ENCODE data around the gene LPAR3.
A peak's percentile ranks its signal among the peaks of the same experiment; 100 is the strongest.

LPAR3 gene

DNA sequence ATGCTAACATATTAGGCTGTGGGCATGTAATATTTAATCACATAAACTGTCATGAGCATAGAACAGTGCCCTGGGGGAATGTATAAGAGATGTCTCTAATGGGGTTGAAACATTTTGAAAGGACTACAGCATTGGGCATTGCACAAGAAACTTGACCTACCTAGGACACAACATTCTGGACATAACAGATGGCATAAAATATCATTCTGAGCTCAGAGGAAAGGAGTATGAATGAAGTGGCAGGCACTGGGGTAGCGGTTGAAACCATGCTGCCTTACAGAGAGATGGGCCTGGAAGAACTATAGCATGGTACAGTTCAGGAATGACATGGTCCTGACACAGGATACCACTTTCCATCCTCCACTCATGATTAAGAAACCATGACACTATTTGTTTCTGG is 69.0 kb downstream of the LPAR3 start:
- no peak for DNase-seq

DNA sequence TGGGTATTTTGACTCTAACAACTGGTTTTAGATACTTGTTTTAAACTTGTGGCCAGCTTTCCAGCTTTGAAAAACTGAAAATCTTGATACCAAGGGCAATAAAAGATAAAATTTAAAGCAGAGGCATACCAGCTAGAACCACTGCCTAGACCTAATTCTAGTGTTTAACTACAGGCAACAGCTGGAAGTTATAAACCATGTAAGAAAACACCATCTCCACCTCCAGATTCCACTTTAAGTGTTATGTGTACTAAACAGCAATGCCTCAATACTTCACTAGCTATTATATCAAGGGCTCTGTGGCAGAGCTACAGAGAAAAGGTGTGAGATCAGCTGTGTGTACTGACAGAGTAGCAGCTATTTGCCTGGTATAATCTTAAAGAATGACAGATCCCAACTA is 69.5 kb downstream of the LPAR3 start:
- no peak for DNase-seq

DNA sequence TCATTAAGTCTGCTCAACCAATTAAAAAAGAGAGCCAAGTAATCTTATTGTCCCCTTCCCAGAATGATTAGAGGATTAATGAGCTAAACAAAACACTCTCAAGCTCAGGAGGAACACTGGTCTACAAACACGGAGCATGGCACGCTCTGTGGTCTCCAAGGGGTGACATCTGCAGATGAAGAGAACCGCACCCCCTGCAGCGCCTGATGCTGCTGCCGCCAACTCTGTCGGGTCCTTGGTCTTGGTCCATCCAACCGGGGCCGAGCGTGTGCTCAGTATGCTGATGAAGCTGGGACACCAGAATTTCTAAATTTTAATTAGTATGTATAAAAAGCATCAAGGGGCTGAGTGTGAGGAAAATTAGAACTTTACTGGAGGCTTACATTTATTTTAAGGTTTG is 82.7 kb downstream of the LPAR3 start:
- no peak for DNase-seq

DNA sequence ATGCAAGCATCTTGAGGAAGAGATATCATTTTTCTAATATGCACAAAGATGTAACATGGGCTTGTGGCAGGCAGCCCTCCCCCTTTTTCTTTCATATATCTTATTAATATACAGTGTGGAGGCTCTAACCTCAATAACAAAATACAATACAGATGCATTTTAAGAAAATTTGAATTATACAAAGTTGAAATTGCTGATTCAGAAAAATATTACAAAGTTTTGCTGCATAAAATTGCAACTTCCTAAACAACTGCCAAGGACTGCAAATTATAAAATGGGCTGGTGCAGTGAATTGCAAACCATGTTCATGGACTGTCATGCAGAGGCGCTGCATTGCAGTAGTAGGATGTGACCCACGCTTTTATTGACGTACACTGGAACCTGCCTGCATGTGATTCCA is 84.0 kb downstream of the LPAR3 start:
- no peak for DNase-seq

DNA sequence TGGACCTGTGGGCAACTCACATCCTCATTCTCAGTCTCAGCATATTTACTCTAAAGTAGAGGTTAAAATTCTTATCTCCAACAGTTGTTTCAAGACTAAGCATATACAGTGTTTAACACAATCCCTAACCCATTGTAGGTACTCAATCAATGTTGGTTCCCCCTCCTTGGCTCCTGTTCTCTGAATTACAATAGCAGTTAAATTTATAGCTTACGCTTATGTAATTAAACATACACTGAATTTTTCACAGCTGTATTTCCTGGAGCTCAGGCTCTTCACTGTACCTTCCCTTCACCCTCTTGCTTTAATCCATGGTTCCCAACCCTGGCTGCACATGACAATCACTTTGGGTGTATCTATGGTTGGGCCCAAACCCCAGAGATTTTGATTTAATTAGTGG is 89.4 kb downstream of the LPAR3 start:
- DNase-seq, result no peak

DNA sequence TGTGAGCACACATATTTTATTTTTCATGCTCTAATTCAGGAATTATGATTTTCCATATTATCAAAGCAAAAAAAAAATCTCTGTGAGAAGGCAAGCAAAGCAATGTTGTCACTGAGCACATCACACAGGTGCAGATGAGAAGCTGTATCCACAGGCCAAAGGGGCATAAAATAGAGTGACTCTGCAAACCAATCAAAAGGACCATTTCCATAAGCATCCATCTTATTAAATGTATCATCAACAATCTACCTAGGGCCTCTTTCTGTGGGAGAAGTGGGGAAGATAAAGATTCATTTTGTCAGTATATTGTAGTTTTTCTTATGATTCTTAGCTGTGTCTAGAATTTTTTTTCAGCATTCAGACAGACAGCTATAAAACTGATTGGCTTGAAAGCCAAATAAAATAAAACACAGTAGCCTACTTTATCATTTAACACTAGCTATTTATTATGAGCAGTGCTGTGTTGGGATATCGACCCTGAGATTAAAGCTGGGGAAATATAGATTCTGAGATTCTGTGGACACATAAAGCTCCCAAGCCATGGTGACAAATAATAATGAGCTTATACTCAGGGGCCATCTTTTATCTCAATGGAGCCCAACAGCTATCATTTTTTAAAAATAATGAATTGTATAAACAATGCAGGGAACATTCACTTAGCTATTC is 90.3 kb downstream of the LPAR3 start:
- DNase-seq, result no peak

DNA sequence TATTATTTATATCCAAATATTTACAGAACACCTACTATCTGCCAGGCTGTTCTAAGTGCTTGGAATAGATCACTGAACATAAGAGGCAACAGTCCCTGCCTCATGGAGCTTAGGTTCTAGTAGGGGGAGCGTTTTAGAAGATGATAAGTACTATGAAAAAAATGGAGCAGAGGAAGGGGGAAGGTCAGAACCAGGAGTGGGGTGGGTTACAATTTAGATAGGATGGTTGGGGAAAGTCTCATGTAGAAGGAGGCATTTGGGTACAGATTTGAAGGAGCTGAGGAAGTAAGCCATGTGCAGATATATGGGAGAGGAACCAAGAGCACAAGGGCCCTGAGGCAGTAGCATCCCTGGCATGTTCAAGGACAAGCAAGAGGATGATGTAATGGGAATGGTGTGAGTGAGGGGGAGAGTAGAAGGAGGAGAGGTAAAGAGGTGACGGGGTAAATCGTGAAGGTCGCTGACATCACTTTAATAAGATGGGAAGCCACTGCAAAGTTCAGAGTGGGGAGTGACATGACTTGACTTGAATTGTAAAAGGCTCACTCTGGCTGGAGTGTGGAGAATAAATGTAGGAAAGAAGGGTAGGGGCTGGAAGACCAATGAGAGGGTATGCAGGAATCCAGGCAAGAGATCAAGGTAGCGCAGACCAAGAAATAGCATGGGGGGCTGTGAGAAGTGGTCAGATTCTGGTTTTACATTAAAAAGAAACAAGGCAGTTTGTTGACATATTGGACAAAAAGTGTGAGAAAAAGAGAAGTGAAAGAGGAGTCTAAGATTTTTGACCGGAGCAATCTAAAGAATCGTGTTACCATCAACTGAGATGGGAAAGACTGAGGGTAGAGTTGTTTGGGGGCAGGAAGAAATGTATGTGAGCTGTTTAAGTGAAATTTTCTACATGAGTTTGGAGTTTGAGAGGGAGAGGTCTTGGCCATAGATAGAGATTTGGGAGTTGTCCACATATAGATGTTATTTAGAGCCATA is 92.6 kb downstream of the LPAR3 start:
- DNase-seq, result no peak

DNA sequence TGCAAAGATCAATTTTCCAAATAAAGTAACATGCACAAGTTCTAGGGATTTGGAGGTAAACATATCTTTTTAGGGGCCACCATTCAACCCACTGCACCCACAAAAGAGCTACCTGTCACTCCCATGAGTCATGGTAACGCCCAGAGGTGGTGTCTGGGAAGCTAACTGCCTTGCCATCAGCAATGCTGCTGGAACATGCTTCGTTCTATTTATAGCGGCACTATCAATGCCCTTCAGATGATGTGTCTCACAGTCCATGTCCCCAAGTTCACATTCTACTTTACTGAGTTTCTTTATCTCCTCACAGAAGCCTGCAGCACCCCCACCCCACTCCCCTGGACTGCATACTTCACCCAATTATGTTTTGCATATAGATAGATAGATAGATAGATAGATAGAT is 95.4 kb downstream of the LPAR3 start:
- no peak for DNase-seq

DNA sequence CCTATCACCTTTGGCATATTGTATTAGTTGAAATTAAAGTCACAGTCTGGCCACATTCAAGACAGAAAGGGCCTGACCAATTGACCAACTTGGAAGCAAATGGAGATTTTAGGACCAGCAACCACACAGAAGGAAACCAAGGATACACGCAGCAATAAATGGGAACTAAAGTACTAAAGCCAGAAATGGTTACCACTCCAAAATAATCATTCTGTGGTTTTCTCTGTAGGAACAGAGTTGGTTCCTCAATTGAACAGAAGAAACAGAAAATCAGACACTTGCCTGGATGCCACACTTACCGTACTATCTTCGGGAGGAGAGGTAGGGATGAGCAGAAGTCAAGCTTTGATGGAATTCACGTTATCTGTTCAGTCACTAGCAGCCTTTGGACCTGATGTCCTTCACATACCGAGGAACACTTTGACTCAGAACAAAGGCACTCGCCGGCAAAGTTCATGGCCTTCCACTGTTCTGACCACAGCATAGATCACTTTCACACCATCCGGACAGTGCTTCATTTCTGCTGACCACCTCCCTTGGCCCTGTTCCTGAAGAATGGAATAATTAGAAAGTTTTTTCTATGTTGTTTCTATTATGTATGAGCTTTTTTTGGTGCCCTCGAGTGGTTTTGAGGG is 96.9 kb downstream of the LPAR3 start:
- no peak for DNase-seq

DNA sequence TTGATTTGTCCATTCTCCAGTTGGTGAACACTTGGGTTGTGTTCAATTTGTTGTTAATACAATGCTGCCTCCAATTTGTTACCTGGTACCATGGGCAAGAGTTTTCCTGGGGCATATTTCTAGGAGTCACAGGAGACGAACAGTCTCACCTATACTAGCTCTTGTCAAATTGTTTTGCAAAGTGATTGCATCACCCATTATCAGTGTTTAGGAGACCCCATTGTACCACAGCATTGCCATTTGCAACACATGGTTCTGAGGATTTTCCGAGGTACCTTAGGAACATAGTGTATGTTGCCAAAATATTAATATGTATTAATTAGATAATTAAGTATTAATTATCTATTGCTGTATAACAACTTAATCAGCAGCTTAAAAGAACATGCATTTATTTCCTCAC is 97.8 kb downstream of the LPAR3 start:
- no peak for DNase-seq

DNA sequence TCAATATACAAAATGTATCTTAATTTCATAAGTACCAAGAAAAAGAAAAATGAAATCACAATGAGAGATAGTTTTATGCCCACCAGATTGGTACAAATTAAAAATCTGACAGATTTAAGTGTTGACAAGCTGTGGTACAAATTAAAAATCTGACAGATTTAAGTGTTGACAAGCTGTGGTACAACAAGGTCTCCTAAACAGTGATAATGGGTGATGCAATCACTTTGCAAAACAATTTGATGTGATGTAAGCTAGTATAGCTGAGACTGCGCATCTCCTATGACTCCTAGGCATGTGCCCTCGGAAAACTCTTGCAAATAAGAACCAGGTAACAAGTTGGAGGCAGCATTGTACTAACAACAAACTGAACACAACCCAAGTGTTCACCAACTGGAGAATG is 100.6 kb downstream of the LPAR3 start:
- no peak for DNase-seq

DNA sequence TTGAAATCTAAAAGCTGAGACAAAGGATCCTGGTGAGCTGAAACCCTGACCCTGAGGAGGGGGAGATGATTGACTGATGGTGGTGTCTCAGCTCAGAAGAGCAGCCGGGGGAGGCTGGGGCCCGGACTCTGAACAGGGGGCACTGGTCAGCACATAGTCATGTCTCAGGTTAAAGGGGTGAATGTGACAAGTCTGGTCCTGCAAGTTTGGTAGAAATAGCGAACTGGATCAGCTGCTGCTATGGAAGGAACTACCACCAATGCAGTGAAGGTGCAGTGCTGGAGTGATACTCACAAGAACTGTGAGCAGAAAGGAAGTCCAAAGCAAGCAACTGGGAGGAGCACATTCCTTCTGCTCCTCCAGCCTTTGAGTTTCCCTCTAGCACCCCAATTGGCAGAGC is 104.0 kb downstream of the LPAR3 start:
- DNase-seq, result no peak

DNA sequence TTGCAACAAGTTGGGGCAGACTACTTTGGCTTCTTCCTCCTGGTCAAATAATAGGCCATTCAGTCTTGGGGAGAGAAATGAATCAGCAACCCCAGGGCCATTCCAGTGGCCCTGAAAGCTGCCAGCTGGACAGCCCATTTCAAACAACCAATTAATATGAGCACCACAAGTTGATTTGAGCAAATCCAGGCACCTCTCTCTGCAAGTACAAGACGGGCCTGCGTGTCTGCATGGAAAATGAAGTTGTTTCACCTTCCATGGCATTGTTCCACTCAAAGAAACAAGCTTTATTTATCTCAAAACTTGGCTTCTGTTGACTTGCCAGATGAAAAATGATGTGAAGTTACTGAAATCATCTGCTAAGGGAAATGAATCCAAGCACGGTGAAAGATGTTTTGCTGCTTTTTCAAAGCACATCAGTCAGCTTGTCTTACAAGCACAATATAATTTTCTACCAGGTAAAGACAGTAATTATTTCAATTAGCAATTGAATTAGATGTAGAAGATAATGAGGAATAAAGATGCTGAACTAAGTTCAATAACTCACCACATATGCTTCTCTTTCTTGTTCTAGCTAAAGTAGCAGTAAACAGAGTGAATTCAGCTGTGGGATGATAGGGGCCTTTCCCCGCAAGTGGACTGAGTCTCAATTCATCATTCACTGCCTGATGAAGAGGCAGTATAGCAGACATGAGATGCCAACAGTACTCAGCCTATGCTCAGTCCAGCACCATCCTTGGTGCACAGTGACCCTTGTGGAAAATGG is 107.6 kb downstream of the LPAR3 start:
- no peak for DNase-seq

DNA sequence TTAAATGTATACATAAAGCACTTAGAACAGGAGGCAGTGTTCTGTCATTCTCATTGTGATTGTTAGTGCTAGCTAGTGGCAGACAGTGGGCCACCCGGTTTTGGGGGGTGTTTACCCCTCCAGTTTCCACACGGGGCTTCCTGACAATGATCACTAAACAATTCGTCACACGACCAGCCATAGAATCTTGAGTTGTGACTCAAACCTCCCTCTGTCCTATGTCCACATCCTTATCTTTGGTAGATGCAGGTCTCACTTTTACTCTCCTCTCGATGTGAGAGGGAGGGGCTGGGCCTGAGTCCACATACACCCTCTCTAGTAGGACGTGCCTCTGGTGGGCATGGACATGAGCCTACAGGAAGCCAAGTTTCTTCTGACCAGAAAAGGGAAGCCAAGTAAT is 110.1 kb downstream of the LPAR3 start:
- no peak for DNase-seq

DNA sequence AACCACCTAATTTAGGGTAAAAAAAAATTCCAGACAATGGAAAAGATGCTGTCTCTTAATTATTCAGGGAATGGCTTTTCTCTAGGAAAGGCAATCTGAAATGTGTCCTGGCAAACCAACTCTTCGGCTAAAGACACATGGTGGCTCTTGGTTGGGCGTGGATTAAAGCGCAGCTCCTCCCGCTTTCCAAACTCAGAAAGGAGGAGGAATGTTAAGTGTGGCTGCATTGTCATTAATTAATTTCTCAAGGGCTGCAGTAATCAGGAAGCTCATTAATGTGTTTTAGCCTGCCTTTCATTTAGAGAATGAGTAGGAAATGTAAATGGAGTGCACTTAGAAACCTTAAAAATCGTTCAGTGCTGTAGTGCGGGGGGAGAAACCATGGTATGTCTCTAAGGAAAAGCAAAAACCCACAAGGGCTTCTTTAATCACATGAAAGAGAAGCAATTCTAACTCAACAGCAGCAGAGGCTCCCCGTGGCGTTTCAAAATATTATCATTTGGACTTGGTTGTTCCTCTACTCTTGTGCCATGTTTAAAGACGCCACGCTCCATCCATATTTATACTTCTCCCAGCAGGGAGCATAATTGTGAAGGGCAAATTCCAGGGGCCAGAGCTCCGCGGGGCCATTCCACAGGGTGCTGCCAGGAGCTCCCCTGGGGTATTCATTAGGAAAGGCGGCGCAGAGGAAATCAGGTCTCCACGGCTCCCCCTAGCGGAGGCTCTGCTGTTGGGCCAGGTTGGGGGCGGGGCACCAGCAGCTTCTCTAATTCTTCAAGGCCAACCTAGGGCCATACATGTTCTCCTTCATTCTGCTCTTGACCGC is 110.8 kb downstream of the LPAR3 start:
- peak; percentile 31 to 51 (median 46) for DNase-seq

DNA sequence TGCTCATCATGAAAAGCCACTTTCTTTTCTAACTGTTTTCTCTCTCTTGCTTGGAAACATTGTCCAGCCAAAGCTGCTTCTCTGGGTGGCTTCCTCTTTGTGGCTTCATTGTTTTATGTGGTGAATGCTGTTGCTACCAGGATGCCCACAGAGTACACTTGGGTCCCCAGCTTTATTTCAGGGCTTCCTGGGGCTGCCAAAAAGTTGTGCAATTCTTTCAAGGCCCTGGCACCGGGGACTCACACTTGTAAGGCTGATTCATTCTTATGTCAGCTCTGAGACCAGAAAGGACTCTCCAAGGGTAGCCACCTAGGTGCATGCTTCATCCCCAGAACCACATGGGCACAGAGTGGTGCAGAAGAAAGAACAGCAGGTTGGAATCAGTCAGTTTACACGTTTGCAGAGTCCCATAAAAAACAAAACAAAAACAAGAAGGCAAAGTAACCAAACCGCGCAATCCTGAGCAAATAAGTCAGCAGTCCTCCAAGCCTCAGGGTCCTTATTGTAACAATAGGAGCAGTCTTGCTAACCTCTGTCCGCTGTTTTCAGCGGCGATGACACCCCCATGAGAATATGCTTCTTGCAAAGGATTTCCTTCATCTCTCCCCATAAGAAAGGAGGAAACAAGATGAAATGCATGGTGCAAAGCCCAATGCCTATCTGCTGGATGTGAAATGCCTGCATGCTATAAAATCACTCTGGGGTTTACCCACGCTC is 112.8 kb downstream of the LPAR3 start:
- no peak for DNase-seq

DNA sequence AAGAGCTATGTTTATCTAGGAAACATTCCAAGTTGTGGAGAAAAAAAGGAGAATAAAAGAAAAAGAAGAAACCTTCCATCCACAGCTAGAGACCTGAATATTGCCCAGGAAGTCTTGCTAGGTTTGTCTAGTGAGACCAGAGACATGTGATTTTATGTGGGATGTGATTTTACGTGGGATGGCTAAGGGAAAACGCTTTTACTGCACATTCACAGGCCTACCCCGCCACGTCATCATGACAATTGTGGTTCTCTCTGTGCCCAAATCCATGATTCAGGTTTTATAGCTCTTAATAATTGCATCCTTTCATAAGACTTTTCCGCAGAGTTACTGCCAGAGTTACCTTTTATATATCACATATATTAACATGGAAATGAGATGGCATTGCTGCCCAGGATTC is 116.4 kb downstream of the LPAR3 start:
- DNase-seq, result no peak

DNA sequence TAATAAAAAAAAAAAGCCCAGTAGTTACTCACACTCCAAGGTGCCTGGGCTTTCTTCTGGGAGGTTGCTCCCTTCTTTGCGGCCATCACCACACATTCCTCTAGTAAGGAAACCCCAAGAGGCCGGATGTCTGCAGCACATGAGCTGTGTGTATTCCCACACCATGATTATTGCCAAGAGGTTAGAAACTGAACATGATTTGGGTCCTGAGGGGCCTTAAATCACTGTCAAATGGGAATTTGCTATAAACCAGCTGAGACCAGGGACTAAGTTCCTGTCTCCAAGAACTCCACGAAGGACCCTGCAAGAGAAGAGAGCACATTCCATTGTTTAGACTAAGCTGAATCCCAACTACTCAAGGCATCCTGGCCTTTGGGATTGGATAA is 117.5 kb downstream of the LPAR3 start:
- DNase-seq, result no peak

DNA sequence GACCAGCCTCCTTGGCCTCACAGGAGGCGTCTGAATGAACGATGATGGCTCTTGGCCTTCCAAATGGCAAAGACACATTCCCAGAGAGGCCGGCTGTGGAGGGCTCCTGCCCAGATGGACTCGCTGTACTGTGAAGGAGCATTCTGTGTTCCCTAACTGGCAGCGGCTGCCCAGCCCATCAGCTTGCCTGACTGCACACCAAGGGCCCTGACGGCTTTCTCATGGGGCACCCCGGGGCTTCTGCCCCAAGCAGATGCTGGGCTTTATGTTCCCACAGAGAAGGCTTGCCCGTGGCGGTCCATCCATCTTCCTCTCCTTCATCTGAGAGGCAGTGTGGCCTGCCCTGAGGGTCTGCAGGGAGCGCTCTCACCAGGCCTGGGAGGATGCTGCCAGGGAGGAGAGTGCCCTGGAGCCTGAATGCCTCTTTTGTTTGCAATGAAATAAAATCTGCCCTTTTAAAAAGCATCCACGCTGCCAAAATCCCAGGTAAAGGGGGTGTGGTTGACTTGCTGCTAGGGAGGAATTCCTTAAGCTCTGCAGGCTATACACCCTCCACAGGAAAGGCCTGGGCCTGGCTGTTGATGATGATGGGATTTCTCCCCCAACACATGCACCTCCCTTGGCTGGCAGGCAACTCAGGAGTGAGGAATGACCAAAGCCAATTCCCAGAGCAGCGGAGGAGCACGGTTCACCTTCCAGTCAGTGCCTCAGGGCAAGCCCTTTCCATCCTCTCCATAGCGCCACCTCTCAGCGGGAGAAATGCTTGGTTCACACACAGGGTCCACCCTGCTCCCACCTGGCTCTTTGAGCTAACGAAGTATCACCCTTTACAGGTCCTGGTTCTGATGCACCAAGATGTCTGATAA is 118.1 kb downstream of the LPAR3 start:
- no peak for DNase-seq

DNA sequence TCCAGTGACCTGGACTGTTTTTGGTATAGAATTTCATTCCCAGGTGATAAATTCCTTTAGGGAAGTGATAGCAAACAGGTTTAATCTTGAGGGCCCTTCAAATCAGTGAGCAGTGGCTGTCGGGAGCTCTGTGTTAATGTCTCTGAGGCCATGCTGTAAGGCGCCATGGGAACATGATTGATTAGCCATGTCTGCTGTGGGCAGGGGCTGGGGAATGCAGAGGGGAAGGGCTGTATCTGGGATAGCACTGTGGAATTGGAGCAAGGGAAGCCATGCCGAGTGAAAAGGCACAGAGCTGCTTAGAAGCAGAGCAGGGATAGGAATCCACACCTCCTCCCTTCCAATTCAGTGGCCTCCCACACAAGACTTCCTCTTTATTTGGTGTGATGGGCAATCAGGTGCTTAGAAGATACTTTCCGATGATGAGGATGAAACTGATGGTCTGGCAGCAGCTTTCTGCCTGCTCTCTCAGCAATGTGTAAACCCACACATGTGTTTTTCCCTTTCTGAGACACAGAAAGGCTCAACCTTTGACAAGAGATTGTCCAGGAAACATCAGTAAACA is 119.0 kb downstream of the LPAR3 start:
- no peak for DNase-seq
